ENCODE results near the gene BLVRA. TPM values are rescaled to one million over a fixed set of nuclear protein-coding genes. Genes with fewer than 3 reads are reported as not detected.
"Not testable (repeated sequence)": the region's sequence is repeated elsewhere in the genome, so short reads cannot be mapped to it uniquely, and the experiment has no call there.

The BLVRA gene
- polyA plus RNA-seq, 3 donors = 49.7 to 56.2 (median 50.6) TPM

DNA sequence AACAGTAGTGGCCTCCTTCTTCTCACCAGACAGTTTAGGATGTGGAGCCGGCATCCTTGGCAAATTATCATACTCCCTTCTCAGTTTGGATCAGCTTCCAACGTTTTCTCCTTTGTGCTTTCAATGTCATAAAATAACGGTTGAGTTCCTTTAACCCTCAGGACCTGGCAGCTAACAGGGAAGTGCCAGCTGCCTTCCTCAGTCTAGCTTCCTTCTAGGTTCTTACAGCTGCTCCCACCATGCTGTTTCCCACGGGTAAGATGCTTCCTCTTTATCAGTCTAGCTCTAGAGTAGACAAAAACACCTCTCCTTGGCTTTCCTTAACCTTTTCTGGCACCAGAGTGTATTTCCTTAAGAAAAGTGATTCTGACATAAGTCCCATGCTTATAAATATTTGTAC lies 33.2 kb downstream of the BLVRA start:
- DNase-seq = no peak

DNA sequence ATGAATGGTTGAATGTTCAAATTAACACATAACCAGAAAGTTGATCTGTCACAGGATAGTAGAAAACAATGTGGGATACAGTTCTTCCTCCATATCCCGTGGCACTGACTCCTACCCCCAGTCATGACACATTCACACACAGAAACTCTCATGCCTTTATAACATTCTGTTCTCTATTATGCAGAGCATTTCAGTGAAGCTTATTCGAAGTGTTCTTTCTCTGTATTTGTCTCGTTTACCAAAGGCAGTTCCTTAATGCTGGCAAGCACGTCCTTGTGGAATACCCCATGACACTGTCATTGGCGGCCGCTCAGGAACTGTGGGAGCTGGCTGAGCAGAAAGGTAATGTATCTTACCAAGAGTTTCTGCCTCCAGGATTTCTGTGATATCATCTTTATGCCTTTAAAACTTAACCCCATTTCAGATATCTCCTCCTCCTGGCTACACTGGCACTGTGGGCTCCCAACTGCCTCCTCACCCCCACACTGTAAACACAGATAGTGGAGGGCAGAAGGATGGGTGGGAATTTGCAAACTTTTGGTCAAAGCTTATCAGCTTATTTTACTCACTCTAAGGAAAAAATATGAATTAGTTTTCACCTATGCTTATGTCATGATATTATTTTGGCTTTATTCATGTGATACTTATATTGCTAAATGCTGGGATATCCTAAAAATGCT lies 34.1 kb downstream of the BLVRA start:
- DNase-seq = no peak

DNA sequence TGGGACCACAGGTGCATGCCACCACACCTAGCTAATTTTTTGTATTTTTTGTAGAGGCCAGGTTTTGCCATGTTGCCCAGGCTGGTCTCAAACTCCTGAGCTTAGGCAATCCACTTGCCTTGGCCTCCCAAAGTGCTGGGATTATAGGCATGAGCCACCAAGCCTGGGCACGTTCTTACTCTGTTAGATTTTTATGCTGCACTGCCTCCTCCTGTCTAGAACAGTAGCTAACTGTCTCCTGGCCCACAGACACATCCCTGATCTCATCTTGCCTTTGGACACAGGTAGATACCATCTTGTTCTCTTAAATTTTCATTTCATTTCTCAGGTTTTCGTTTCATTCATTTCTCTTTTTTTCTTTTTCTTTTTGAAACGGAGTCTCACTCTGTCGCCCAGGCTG lies 41.1 kb downstream of the BLVRA start:
- DNase-seq = no peak

DNA sequence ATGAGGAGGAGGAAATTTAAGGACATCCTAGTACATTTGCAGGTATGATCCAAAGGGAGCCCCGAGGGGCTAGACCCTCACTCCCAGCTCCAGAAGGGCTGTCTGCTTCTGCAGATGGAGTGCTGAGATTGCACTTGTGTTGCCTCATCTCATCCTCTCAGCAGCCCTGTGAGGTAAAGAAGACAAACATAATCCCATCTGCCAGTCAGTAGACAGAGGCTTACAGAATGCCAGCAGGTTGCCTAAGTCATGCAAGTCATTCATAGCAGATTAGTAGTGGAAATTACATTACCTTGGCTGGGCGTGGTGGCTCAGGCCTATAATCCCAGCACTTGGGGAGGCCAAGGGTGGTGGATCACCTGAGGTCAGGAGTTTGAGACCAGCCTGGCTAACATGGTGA lies 45.4 kb downstream of the BLVRA start:
- DNase-seq = no peak

DNA sequence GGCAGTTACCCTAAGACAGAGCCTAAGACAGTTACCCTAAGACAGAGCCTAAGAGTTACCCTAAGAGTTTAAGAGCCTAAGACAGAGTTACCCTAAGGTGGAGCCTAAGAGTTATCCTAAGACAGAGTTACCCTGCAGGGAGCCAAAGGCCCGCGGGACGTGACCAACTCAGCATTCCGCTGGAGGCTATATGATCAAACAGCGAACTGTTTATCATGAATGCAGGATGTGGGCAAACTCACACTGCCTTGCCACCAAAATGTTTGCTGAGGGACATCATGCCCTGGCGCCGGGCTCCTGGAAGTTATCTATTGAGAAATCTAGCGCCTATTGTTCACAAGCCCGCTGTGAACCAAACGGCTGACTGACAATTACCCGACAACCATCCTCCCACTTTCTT lies 49.9 kb downstream of the BLVRA start:
- no peak for DNase-seq

DNA sequence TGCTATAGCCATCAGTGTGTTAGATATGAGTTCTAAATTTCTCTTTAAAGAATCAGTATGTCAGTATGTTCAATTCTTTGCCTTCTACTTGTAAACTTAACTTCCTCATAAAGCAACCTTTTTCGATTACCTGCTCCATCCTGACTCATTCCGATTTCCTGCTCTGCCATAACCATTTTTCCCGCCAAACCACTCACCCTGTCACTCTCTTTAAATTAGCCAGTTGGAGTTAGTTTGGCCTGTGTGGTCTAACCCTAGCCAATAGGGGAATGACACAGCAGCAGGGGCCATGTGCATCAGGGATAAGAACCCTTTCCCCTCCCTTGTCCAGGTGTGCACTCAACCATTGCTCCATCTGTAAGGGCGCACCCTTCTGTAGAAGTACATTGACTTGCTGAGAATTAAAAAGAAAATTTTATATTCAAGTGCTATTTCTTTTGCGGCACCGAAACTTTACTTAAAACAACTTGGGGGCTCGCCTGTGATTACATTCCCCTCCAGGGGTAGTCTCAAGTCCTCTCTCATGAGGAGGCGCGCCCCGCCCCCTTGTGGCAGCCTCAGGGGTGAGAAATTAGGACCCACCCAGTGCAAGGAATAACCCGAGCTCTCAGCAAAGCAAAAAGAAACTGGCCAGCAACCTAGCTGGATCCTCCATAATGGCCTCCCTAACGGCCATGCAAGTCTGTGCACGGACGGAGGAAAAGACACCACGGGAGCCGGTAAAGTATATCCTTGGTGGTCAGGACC lies 51.9 kb downstream of the BLVRA start:
- not testable (repeated sequence) for DNase-seq

DNA sequence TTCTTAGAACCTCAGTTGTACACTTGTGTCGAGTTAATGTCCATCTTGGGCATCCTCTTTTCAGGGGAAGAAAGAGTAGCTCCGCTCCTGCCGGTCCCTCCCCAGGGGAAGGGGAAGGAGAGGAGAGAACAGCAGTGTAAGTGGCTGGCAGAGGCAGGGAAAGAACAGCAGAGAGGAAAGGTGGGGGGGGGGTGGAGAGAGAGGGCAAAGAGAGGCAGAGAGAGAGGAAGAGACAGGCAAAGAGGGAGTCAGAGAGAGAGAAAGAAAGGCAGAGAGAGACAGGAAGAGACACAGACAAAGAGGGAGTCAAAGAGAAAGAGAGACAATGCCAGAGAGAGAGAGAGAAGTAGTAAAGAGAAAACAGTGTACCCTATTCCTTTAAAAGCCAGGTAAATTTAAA lies 56.9 kb downstream of the BLVRA start:
- DNase-seq = no peak

DNA sequence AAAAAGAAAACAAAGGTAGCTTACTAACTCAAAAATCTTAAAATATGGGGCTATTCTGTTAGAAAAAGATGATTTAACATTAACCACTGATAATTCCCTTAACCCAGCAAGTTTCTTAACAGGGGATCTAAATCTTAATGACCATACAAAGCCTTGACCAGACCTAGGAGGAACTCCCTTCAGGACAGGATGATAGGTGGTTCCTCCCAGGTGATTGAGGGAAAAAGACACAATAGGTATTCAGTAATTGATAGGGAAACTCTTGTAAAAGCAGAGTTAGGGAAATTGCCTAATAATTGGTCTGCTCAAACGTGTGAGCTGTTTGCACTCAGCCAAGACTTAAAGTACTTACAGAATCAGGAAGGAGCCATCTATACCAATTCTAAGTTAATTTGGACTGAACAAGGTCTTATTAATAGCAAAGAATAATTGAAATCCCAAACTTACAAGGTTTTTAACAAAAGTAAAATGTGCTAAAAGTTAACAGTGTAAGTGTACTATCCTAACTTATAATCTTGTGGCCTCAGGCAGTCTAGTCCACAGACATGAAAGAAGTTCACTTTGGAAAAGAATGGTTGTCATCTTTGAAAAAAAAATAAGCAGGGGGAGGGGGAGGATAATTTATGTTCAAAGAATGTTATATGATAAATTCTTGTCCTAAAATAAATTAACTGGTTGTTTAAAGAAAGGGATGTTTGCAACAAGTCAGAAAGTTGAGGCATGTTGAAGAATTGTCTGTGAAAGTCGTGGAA lies 57.7 kb downstream of the BLVRA start:
- not testable (repeated sequence) for DNase-seq

DNA sequence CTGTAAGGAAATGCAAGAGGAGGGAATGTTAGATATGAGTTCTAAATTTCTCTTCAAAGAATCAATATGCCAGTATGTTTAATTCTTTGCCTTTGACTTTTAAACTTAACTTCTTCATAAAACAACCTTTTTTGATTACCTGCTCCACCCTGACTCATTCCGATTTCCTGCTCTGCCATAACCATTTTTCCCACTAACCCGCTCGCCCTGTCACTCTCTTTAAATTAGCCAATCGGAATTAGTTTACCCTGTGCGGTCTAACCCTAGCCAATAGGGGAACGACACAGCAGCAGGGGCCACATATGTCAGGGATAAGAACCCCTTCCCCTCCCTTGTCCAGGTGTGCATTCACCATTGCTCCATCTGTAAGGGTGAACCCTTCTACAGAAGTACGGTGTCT lies 64.9 kb downstream of the BLVRA start:
- not testable (repeated sequence) for DNase-seq

DNA sequence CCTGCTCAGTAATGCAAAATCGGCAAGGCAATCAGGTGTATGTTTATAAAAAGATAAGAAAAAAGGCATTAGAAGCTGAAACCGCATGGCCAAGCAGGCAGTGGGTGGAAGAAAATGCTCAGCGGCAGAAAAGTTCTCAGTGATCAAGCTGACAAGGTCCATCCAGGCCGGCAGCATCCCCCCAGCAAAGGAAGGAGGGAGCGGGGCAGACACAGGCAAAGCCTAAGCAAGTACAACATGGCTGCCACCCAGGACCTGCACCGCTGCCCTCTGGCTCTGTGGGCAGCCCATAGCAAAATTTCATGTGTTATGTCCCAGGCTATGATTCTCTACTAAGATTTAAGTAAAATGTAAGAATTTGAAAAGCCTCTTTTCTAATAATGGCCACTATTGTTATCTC lies 65.5 kb downstream of the BLVRA start:
- DNase-seq = no peak

DNA sequence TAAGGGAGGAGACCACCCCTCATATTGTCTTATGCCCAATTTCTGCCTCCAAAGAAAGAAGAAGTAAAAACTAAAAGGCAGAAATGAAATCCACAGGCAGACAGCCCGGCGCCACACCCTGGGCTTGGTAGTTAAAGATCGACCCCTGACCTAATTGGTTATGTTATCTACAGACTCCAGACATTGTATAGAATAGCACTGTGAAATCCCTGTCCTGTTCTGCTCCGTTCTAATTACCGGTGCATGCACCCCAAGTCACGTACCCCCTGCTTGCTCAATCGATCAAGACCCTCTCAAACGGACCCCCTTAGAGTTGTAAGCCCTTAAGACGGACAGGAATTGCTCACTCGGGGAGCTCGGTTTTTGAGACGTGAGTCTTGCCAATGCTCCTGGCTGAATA lies 66.0 kb downstream of the BLVRA start:
- DNase-seq = not testable (repeated sequence)

DNA sequence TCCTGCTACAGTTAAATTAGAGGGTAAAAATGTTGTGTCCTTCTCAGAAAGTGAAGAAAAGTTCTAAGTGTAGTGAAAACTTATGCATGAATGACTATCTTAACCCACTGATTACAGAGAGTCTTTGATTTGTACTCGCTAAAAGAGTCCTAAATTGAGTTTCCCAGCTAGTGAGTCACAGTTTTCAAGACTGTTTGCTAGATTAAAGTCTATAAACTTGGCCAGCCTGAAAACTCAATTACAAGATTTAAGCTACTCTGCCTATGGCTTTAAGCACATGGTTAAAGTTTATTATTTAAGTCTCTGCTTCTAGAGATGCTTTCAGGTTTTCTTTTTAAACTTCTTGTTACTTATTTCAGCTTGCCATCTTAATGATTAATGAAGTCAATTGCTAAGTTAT lies 66.5 kb downstream of the BLVRA start:
- DNase-seq = no peak

DNA sequence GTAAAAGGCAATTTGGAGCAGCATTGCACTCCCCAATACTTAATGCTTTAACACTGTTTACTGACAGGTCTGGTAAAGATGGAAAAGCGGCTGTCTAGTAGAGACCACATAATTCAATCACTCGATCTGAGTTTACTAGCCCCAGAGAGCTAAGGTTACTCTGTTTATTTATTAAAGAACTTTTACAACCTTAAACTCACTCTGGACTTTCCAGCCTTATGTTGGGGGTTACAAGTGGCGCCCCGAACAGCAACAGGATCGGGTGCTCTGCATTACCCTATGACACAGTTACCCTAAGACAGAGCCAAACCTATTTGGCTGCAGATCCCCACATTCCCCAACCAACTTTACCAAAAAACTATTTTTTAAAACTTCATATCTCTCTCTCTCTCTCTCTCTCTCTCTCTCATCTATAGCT lies 66.9 kb downstream of the BLVRA start:
- peak; percentile 27 for DNase-seq

DNA sequence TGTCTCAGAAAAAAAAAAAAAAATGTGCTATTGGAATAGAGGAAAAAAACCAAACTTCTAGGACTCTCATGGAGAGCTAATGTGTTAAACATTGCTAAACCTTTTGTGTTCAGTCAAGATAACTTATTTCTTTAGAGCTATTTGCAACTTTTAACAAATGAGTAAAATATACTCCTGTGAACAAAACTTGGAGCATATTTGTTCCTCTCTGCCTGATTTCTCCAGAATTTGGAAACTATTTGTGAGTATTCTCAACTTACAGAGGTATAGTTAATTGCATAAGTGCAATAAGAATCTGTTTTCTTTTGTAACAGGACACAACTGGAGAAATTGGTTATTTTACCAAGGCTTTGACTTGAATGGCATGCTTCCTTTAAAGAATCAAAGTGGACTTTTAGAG lies 72.4 kb downstream of the BLVRA start:
- not testable (repeated sequence) for DNase-seq

DNA sequence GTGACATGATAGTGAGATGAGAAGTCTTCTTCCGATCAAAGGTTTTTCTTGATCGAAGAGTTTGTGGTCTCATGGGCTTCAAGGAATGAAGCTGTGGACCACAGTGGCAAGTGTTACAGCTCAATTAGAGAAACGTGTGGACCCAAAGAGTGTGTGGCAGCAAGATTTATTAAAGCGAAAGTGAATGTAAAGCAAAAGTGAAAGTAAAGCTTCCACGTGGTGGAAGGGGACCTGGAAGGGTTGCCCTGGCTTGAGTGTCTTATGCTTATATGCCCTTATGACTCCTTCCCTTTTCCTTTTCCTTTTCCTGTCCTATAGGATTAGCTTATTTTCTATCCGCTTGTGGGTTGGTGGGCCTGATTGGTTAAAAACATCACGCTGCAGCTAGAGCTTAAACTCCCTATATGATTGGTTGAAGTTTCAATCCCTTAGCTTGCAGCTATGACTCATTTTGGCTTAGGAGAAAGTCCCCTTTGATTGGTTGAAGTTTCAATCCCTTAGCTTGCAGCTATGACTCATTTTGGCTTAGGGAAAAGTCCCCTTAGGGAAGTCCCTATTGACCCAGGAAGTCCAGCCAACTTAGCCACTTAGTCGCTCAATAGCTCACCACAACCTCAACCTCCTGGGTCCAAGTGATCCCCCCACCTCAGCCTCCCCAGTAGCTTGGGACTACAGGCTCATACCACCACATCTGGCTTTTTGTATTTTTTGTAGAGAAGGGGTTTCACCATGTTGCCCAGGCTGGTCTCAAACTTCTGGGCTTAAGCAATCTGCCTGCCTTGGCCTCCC lies 76.2 kb downstream of the BLVRA start:
- DNase-seq = no peak

DNA sequence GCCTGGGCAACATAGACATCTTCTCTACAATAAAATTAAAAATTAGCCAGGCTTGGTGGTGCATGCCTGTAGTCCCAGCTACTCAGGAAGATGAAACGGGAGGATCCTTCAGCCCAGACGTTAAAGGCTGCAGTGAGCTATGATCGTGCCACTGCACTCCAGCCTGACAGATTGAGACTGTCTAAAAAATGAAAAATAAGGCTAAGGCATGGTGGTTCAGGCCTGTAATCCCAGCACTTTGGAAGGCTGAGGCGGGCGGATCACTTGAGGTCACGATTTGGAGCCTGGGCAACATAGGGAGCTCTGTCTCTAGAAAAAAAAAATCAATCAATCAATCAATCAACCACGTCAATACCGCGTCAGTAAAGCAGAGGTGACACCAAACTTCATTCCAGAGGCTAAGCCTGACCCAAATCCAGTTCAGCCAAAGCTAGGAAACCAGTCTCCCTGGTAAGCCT lies 79.8 kb downstream of the BLVRA start:
- no peak for DNase-seq

DNA sequence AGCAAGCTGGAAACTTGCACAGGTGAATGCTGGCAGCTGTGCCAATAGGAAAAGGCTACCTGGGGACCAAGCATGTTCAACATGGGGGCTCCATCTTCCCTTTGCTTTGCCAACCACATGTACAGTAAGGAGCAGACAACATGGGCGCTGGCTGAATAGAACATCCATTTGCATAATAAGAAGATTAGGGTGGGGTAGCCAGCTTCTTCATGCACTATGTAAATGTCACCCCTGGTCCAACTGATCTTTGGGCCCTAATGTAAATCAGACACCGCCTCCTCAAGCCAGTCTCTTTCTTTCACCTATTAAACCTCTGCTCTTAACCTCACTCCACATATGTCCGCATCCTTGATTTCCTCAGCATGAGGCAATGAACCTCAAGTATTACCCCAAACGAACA lies 84.8 kb downstream of the BLVRA start:
- no peak for DNase-seq

DNA sequence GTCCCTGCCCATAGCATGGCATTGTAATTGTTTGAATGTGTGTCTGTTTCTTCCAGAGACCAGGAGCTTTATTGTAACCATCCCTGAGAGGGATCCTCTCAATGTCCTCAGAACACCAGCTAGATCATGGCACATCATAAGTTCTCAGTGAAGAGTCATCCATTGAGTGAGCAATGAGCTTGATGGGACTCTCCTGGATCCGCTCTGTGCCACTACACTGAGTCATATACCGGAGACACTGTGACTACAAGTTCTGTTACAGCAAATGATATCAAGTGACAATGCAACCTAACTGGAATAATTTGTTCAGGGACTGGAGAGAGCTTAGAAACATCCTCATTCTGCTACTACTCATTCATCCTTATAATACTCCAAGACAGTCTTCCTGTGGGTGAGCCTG lies 85.8 kb downstream of the BLVRA start:
- no peak for DNase-seq

DNA sequence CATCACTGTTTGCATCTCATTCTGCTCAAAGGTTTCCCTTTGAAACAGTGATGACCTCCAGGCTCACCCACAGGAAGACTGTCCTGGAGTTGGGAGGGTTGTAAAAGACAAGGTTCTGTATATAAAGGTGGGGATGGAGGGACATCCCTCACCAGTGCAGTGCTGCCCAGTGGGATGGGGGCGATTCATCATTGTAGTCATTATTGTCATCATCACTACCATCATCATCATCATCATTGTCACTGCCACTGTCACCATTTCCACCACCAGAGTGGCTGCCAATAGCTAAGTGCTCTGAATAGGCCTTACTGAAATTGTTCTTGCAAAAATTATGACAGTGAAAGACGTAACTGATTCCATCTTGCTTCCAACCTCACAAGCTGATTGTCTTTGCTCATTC lies 86.2 kb downstream of the BLVRA start:
- no peak for DNase-seq

DNA sequence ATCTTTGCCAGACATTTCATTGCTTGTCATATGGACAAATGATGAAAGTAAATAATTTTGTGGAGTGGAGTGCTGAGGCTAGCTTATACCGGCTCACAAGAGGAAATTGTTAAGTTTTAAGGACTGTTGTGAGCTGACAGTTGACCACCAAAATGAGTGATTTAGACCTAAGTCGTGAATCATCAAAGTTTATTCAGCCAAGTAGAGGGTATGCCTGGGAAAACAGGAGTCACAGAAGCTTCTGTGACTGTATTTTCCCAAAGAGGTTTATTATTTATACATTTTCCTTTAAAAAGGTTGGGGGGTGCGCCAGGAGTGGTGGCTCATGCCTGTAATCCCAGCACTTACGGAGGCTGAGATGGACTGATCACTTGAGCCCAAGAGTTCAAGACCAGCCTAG lies 89.0 kb downstream of the BLVRA start:
- no peak for DNase-seq

DNA sequence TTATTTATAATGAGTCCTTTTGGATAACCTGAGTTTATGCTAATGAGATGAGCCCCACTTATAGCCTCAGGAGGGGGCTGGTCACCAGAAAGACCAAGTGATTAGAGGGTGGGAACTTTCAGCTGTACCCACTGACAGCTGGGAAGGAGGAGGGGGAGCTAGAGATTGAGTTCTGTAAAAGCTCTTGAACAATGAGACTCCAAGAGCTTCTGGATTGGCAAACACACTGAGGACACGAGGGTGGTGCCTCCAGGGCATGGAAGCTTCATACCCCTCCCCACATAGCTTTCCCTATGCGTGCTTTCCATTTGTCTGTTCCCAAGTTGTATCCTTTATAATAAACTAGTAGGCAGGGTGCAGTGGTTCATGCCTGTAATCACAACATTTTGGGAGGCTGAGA lies 90.6 kb downstream of the BLVRA start:
- DNase-seq = no peak
